Heart left ventricle (tissue), 13 donors: ENCODE data around the gene C12orf43.

Experiments used
- POLR2A ChIP-seq, 2 donors: fragments of 450-650 bp; IDR thresholded peaks; one replicate each; pipeline ENCODE4 v1.6.1; 2017; ENCODE audit warnings: antibody characterized with exemption in 2 of 2, mild to moderate bottlenecking in 2 of 2, moderate library complexity in 2 of 2
- TF ChIP-seq, protein P1 (sequence below), 12 donors: fragments of 200-600 bp; sonication (generic) in 4 of 12; IDR thresholded peaks; one replicate each; pipeline versions ENCODE4 v1.5.0 to v1.8.0; 2018 to 2022; ENCODE audit warnings: antibody characterized with exemption in 12 of 12, mild to moderate bottlenecking in 5 of 12
- donor health status: ischemic (EF 13 %, LVEDD 7.1; RV severe dilation, severe dysfunction).
- donor health status: DM: no; HTN: yes; CAD: no.
- donor health status: DM: no; HTN: no; CAD: no.
- donor health status: ischemic (EF 25% LVEDD 6.9; RV normal size, moderate dysfunction).
- donor health status: ischemic (EF 25% LVEDD 5.7; RV mildly dilated, moderate dysfunction).
- donor health status: ischemic (EF 35%, LVEDD 5.7; RV mildly dilated, moderate dysfunction).
- donor health status: nonischemic (EF 11% LVEDD 7.7; RV severe dilation, severe dysfunction).
- donor health status: DM: yes; HTN: yes; CAD: no.
- donor health status: PGD.
- donor health status: ischemic (EF 29% LVEDD 5.4; RV normal size, mild dysfunction).
- donor health status: nonischemic (EF 23%, LVEDD 6.1; RV moderate dilation, normal function).

DNA sequence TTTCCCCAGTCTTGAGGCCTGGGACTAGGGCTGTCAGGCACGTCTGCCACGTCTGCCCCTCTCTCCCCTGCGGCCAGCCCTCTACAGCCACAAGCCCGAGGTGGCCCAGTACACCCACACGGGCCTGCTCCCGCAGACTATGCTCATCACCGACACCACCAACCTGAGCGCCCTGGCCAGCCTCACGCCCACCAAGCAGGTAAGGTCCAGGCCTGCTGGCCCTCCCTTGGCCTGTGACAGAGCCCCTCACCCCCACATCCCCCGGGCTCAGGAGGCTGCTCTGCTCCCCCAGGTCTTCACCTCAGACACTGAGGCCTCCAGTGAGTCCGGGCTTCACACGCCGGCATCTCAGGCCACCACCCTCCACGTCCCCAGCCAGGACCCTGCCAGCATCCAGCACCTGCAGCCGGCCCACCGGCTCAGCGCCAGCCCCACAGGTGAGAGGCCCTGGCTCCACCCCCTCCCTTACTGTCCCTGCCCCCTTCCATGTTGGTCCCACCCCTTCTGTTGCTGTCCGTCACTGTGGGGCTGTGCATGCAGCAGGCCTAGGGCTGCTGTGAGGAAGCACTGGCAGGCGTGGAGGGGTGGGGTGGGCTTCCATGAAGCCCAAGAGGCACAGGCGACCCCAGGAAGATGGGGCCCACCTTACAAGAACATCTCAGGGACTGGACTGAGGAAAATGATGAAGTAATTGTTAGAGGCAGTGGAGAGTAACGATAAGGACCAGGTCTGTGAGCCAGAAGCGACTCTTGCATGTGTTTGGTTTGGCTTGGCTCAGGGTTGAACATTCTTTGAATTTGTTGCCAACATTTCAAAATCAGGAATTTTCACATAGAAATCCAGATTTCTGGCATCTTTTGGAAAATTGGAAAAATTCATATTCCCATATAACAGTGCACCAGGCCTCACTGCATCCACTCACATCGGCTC, 16.8 kb downstream of the C12orf43 start:
- no peak for TF ChIP-seq POLR2A (IDR thresholded peaks at IDR 0.05)
- TF ChIP-seq, protein P1, sequence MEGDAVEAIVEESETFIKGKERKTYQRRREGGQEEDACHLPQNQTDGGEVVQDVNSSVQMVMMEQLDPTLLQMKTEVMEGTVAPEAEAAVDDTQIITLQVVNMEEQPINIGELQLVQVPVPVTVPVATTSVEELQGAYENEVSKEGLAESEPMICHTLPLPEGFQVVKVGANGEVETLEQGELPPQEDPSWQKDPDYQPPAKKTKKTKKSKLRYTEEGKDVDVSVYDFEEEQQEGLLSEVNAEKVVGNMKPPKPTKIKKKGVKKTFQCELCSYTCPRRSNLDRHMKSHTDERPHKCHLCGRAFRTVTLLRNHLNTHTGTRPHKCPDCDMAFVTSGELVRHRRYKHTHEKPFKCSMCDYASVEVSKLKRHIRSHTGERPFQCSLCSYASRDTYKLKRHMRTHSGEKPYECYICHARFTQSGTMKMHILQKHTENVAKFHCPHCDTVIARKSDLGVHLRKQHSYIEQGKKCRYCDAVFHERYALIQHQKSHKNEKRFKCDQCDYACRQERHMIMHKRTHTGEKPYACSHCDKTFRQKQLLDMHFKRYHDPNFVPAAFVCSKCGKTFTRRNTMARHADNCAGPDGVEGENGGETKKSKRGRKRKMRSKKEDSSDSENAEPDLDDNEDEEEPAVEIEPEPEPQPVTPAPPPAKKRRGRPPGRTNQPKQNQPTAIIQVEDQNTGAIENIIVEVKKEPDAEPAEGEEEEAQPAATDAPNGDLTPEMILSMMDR (IDR thresholded peaks at IDR 0.05): no peak
